ENCODE data around the gene TTYH2.
"Not testable (repeated sequence)": the region's sequence is repeated elsewhere in the genome, so short reads cannot be mapped to it uniquely, and the experiment has no call there.

TTYH2 gene

DNA sequence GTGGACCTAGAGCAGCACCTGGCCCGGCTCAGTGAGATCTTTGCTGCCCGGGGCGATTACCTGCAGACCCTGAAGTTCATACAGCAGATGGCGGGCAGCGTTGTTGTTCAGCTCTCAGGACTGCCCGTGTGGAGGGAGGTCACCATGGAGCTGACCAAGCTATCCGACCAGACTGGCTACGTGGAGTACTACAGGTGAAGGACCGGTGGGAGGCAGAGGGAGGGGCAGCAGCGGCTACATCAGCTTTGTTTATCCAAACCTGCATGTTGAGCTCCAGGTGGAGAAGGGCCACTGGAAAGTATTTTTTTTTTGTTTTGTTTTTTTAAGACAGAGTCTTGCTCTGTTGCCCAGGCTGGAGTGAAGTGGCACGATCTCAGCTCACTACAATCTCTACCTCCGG, 23.9 kb downstream of the TTYH2 start:
- no peak for DNase-seq

DNA sequence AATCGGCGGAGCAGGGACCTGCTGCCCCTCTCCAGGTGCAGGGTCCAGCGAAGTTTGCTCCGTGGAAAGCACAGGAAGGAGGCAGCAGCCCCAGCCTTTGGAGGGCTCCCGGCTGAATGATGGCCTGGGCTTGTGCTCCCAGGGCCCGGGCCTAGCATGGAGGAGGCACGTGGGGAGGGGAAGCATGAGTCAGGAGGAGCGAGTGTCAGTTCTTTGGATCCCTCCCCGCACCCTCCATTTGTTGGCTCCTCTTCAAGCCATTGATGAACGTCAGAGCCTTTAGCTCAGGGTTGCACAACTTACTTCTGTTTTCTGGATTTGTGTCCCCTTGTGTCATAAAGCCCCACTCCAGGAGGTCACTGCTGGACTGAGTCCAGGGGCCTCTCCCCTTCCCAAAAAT, 25.8 kb downstream of the TTYH2 start:
- no peak for DNase-seq

GRCh38 chr17:74240618-74241205, 27.3 kb downstream of the TTYH2 start:
- DNase-seq = no peak

- no peak for DNase-seq
Measured at GRCh38 chr17:74241431-74241830, 28.1 kb downstream of the TTYH2 start.

- no peak for DNase-seq
Measured at GRCh38 chr17:74241847-74242246, 28.5 kb downstream of the TTYH2 start.

- DNase-seq = peak; percentile 94 to 95
Measured at GRCh38 chr17:74243013-74243755, 29.8 kb downstream of the TTYH2 start.

- no peak for DNase-seq
Measured at GRCh38 chr17:74244128-74244527, 30.8 kb downstream of the TTYH2 start.

- DNase-seq = no peak
Measured at GRCh38 chr17:74244548-74244947, 31.2 kb downstream of the TTYH2 start.

GRCh38 chr17:74245145-74245831, 31.9 kb downstream of the TTYH2 start:
- DNase-seq = no peak

- no peak for DNase-seq
Measured at GRCh38 chr17:74245871-74246270, 32.5 kb downstream of the TTYH2 start.

DNA sequence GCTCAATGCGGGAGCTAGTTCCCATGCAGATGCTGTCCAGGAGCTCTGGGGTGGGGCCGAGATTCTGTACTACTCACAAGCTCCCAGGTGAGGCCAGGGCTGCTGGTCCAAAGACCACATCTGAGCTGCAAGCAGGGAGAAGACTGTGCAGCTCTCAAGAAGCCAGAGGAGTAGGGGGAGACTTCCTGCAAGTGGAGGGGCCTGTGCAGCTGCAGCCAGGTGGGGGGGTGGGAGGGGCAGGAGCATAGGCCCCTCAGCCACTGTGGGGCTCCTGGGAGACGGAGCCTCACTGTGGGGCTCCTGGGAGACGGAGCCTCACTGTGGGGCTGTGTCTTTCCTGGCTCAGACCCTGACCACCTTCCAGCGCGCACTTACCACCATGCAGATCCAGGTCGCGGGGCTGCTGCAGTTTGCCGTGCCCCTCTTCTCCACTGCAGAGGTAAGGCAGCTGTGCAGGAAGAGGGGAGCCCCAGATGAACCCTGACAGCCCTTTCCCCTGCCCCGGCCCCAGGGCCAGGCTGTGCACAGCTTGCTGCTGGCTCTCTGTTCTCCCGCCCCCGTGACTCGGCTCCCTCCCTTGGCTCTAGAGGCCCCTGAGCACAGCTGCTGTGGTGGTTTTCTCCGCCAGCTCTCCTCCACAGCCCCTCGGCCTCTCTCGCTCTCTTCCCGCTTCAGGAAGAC, 36.4 kb downstream of the TTYH2 start:
- no peak for DNase-seq

- no peak for DNase-seq
Measured at GRCh38 chr17:74250324-74250995, 37.1 kb downstream of the TTYH2 start.

- DNase-seq = no peak
Measured at GRCh38 chr17:74251051-74251450, 37.7 kb downstream of the TTYH2 start.

- DNase-seq = no peak
Measured at GRCh38 chr17:74251569-74251968, 38.2 kb downstream of the TTYH2 start.

DNA sequence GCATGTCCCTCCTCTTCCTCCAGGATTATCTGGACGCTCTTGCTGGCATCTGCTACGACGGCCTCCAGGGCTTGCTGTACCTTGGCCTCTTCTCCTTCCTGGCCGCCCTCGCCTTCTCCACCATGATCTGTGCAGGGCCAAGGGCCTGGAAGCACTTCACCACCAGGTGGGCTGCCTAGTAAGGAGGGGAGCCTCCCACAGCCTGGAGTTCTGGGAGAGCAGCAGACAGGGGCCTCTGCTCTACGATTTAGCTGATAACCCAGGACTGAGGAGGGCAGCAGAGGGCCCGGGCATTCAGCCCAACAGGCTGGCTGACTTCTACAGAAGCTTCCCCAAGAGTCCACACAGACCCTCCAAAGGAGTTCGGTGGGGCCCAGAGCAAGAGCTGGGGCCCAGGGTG, 38.8 kb downstream of the TTYH2 start:
- DNase-seq = no peak

GRCh38 chr17:74253036-74253435, 39.7 kb downstream of the TTYH2 start:
- no peak for DNase-seq

- no peak for DNase-seq
Measured at GRCh38 chr17:74257311-74257710, 43.9 kb downstream of the TTYH2 start.

- DNase-seq = no peak
Measured at GRCh38 chr17:74259667-74260524, 46.5 kb downstream of the TTYH2 start.

DNA sequence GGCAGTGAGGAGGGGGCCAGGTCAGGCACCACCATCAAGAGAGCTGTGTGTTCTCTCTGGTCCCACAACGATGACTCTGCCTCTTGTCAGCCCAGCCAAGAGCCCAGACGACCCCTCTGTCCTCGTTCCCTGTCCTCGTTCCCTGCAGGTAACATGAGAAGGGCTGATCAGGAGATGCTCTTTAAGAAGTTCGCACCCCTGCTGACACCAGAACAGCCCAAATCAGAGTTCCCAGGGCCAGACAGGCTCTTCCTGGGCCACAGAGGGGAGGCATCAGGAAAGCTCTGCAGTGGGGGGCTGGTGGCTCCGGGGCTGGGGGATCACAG, 47.1 kb downstream of the TTYH2 start:
- DNase-seq = no peak

DNA sequence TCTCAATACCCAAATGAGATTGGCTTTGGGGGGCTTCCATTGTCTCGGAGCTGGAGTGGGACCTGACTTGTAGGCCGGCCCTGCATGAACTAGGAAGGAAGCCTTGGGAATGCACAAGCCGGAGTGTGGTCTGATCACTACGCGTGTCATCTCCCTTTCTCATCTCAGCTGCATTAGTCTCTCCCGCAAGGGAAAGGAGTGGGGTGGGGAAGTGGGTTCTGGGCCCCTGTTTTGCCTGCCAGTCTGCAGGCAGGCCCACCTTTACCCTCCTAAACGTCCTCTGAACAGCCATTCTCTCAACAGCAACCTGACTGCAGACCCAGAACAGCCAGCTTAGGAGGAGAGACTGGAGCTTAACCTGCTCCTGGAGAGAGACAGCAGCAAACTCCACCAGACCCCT, 49.2 kb downstream of the TTYH2 start:
- no peak for DNase-seq

DNA sequence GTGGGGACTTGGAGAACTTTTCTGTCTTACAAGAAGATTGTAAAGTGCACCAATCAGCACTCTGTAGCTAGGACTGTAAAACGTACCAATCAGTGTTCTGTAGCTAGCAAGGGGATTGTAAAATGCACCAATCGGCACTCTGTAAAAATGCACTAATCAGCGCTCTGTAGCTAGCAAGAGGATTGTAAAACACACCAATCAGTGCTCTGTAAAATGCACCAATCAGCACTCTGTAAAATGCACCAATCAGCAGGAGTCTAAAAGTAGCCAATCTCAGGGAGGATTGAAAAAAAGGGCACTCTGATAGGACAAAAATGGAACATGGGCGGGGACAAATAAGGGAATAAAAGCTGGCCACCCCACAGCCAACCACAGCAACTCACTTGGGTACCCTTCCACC, 53.7 kb downstream of the TTYH2 start:
- not testable (repeated sequence) for DNase-seq

DNA sequence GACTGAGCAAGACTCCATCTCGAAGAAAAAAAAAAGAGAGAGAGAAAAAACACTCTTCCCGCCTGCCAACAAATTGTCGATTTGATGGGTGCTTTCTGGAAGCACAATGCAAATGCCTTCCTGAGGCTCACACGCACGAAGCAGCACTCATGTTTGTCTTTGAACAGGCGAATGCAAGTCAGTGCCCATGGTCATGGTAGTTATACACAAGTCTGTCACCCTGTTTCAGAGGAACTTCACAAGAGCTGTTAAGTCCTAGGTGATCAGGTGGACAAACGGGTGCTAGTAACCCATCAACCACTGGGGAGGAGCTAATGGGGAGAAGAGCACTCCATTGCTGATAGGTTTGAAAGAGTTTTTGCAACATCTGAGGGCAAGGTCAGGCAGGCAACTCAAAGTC, 54.2 kb downstream of the TTYH2 start:
- no peak for DNase-seq
